HepG2 (cell line): ENCODE results near the gene UBE2R2.

Experiments used
- KLF16 ChIP-seq, 2 experiments: sonication (generic) in 1 of 2; formaldehyde crosslinking in 1 of 2; IDR thresholded peaks; 2 replicates each; pipeline versions ENCODE4 v1.6.1 to v1.8.0; 2016 to 2023; ENCODE audit warnings: missing genetic modification reagents in 2 of 2, missing compliant biosample characterization in 1 of 2
- TBX2 ChIP-seq: sonication (generic); formaldehyde crosslinking; IDR thresholded peaks from 2 replicates; pipeline ENCODE4 v1.5.0; 2020; ENCODE audit warnings: missing genetic modification reagents, mild to moderate bottlenecking, borderline replicate concordance
- TF ChIP-seq, protein P1 (sequence below): sonication (generic); formaldehyde crosslinking; IDR thresholded peaks from 2 replicates; pipeline ENCODE4 v1.5.1; 2020; ENCODE audit warnings: mild to moderate bottlenecking, moderate library complexity, missing genetic modification reagents

- TF ChIP-seq, protein P1, sequence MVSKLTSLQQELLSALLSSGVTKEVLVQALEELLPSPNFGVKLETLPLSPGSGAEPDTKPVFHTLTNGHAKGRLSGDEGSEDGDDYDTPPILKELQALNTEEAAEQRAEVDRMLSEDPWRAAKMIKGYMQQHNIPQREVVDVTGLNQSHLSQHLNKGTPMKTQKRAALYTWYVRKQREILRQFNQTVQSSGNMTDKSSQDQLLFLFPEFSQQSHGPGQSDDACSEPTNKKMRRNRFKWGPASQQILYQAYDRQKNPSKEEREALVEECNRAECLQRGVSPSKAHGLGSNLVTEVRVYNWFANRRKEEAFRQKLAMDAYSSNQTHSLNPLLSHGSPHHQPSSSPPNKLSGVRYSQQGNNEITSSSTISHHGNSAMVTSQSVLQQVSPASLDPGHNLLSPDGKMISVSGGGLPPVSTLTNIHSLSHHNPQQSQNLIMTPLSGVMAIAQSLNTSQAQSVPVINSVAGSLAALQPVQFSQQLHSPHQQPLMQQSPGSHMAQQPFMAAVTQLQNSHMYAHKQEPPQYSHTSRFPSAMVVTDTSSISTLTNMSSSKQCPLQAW (CRISPR knock-in tag): no peak
- no peak for TF ChIP-seq TBX2
- TF ChIP-seq KLF16 (CRISPR knock-in tag; IDR thresholded peaks at IDR 0.05): no peak
Measured at GRCh38 chr9:33851301-33851700, 34.3 kb downstream of the UBE2R2 start.
